HepG2 (cell line): Measurements from ENCODE around the gene ZNF584. TPM values are rescaled to one million over a fixed set of nuclear protein-coding genes. Genes with fewer than 3 reads are reported as not detected.

Experiments used
- BRD4 ChIP-seq: sonication (generic); formaldehyde crosslinking; IDR thresholded peaks from 2 replicates; pipeline ENCODE4 v1.4.0; 2020; ENCODE audit warnings: missing genetic modification reagents
- FOXP1 ChIP-seq, 2 experiments: fragments of 450-650 bp in 1 of 2; IDR thresholded peaks; 2 replicates each; pipeline ENCODE4 v1.6.1; 2017 to 2018; ENCODE audit warnings: antibody characterized with exemption in 1 of 2
- HNF4G ChIP-seq, 2 experiments: sonication (generic) in 1 of 2; formaldehyde crosslinking in 1 of 2; IDR thresholded peaks; 2 replicates each; pipeline versions ENCODE4 v1.4.0 to v1.6.1; 2011 to 2020; ENCODE audit warnings: borderline replicate concordance in 2 of 2, low read depth in 2 of 2, mild to moderate bottlenecking in 2 of 2, low read length in 1 of 2, missing genetic modification reagents in 1 of 2, moderate library complexity in 1 of 2
- SOX5 ChIP-seq: IDR thresholded peaks from 2 replicates; pipeline ENCODE4 v1.6.1; 2016; ENCODE audit warnings: borderline replicate concordance
- ZFAT ChIP-seq: sonication (generic); formaldehyde crosslinking; conservative IDR thresholded peaks from 2 replicates; pipeline ENCODE4 v1.8.1; 2023; ENCODE audit warnings: missing genetic modification reagents, inconsistent platforms
- ZNF124 ChIP-seq: sonication (generic); formaldehyde crosslinking; IDR thresholded peaks from 2 replicates; pipeline ENCODE4 v1.4.0; 2020; ENCODE audit warnings: missing genetic modification reagents
- ZNF260 ChIP-seq: sonication (generic); formaldehyde crosslinking; IDR thresholded peaks from 2 replicates; pipeline ENCODE4 v1.4.0; 2020; ENCODE audit warnings: missing genetic modification reagents, low read depth, mild to moderate bottlenecking, borderline replicate concordance
- ZNF335 ChIP-seq: sonication (generic); formaldehyde crosslinking; IDR thresholded peaks from 2 replicates; pipeline ENCODE4 v1.4.0; 2020; ENCODE audit warnings: missing genetic modification reagents
- ZNF343 ChIP-seq: sonication (generic); formaldehyde crosslinking; IDR thresholded peaks from 2 replicates; pipeline ENCODE4 v1.4.0; 2020; ENCODE audit warnings: mild to moderate bottlenecking, missing genetic modification reagents
- ZNF546 ChIP-seq: sonication (generic); formaldehyde crosslinking; conservative IDR thresholded peaks from 2 replicates; pipeline ENCODE4 v1.8.1; 2023; ENCODE audit warnings: mild to moderate bottlenecking, missing genetic modification reagents
- ZNF839 ChIP-seq: sonication (generic); formaldehyde crosslinking; IDR thresholded peaks from 2 replicates; pipeline ENCODE4 v1.4.0; 2020; ENCODE audit warnings: missing genetic modification reagents, mild to moderate bottlenecking, borderline replicate concordance
- ZSCAN30 ChIP-seq: sonication (generic); formaldehyde crosslinking; IDR thresholded peaks from 2 replicates; pipeline ENCODE4 v1.5.0; 2020; ENCODE audit warnings: mild to moderate bottlenecking, missing genetic modification reagents
- polyA plus RNA-seq, 8 experiments: library from polyadenylated mRNA; depleted of rRNA in 3 of 8; stranded (reverse) in 7 of 8; unstranded in 1 of 8; fragments of >200 nt; fragmentation: Illumina TruSeq in 4 of 8; extraction: Trizol in 4 of 8; gene quantifications; 2 replicates each; pipeline versions ENCODE4 v1.2.1 to v1.2.3, GENCODE V29; 2011 to 2016; ENCODE audit warnings: low read depth in 4 of 8, missing spikeins in 1 of 8, mixed read lengths in 1 of 8; ENCODE audit not compliant: insufficient read depth in 1 of 8
- total RNA-seq, 5 experiments: library from RNA; depleted of rRNA; stranded (reverse); fragments of >200 nt; fragmentation: Illumina TruSeq; extraction: Trizol; gene quantifications; 2 replicates each; pipeline ENCODE4 v1.2.3, GENCODE V29; 2016; ENCODE audit warnings: low read depth in 1 of 5
- TF ChIP-seq, protein P1 (sequence below): IDR thresholded peaks from 2 replicates; pipeline ENCODE4 v1.6.1; 2016; ENCODE audit warnings: low read depth, borderline replicate concordance
- TF ChIP-seq, protein P2 (sequence below): sonication (generic); formaldehyde crosslinking; IDR thresholded peaks from 2 replicates; pipeline ENCODE4 v1.4.0; 2020; ENCODE audit warnings: missing genetic modification reagents
- TF ChIP-seq, protein P3 (sequence below): sonication (generic); formaldehyde crosslinking; IDR thresholded peaks from 2 replicates; pipeline ENCODE4 v1.4.0; 2020; ENCODE audit warnings: missing genetic modification reagents, borderline replicate concordance
- TF ChIP-seq, protein P4 (sequence below): sonication (generic); formaldehyde crosslinking; conservative IDR thresholded peaks from 2 replicates; pipeline ENCODE4 v1.8.1; 2023; ENCODE audit warnings: missing genetic modification reagents
- TF ChIP-seq, protein P5 (sequence below): sonication (generic); formaldehyde crosslinking; conservative IDR thresholded peaks from 2 replicates; pipeline ENCODE4 v1.8.0; 2022; ENCODE audit warnings: missing genetic modification reagents
- TF ChIP-seq, protein P6 (sequence below): sonication (generic); formaldehyde crosslinking; IDR thresholded peaks from 2 replicates; pipeline ENCODE4 v1.5.1; 2020; ENCODE audit warnings: mild to moderate bottlenecking, moderate library complexity, missing genetic modification reagents

ZNF584 gene
- total and polyA plus RNA-seq, 2 of the 13 experiments (the other 11 are each of a cell fraction or from before 2014, with no cell fraction given), result 2.4 to 7.0 TPM

DNA sequence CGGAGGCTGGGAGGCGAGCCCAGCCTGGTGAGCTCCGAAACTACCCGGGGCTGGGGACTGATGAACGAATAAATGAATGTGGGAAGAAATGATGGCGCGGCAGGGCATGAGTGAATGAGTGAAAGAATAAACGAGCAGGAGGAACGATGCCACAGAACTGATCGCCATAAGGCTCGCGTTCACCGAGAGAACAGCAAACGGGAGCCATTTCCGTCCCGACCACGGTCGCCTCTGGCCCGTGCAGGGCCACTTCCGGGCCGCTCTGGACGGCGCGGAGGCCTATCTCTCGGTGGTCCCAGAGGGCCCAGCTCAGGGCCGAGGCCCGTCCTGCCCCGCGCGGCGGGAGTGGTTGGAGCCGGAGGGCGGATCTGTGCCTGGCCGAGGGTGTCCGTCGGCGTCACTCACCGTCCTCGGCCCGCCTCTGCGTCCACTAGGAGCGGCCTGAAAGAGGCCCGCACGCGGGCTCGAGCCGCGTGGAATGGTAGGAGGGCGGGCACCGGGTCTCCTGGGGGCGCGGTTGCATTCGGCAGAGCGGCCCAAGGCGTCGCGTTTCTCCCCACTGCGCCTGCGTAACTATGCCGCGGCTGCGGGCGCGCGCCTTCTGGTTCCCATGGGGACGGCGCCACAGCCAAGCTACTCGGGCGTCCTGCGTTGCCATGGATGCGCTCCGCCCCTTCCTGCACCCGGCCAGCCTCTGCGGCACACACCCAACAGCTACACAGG lies 46.0 kb upstream of the ZNF584 start, which contains the start of gene ZNF497 (continued):
- TF ChIP-seq, protein P1, sequence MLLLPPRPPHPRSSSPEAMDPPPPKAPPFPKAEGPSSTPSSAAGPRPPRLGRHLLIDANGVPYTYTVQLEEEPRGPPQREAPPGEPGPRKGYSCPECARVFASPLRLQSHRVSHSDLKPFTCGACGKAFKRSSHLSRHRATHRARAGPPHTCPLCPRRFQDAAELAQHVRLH, result peak; percentile 80; the same call in 1 of the 2 replicates
- TF ChIP-seq ZNF260 (CRISPR knock-in tag), result no peak
- no peak for TF ChIP-seq ZSCAN30
- TF ChIP-seq SOX5 (CRISPR knock-in tag), result peak; percentile 36; the same call in 1 of the 2 replicates
- TF ChIP-seq BRD4, result no peak; the same call in 1 of the 2 replicates
- TF ChIP-seq, protein P2, sequence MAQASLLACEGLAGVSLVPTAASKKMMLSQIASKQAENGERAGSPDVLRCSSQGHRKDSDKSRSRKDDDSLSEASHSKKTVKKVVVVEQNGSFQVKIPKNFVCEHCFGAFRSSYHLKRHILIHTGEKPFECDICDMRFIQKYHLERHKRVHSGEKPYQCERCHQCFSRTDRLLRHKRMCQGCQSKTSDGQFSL (CRISPR knock-in tag), result peak; percentile 60; the same call in 1 of the 2 replicates
- TF ChIP-seq, protein P3, sequence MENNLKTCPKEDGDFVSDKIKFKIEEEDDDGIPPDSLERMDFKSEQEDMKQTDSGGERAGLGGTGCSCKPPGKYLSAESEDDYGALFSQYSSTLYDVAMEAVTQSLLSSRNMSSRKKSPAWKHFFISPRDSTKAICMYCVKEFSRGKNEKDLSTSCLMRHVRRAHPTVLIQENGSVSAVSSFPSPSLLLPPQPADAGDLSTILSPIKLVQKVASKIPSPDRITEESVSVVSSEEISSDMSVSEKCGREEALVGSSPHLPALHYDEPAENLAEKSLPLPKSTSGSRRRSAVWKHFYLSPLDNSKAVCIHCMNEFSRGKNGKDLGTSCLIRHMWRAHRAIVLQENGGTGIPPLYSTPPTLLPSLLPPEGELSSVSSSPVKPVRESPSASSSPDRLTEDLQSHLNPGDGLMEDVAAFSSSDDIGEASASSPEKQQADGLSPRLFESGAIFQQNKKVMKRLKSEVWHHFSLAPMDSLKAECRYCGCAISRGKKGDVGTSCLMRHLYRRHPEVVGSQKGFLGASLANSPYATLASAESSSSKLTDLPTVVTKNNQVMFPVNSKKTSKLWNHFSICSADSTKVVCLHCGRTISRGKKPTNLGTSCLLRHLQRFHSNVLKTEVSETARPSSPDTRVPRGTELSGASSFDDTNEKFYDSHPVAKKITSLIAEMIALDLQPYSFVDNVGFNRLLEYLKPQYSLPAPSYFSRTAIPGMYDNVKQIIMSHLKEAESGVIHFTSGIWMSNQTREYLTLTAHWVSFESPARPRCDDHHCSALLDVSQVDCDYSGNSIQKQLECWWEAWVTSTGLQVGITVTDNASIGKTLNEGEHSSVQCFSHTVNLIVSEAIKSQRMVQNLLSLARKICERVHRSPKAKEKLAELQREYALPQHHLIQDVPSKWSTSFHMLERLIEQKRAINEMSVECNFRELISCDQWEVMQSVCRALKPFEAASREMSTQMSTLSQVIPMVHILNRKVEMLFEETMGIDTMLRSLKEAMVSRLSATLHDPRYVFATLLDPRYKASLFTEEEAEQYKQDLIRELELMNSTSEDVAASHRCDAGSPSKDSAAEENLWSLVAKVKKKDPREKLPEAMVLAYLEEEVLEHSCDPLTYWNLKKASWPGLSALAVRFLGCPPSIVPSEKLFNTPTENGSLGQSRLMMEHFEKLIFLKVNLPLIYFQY, result 0 out of 2 replicates have a peak, but pooled peaks have one; percentile 48
- TF ChIP-seq, protein P4, sequence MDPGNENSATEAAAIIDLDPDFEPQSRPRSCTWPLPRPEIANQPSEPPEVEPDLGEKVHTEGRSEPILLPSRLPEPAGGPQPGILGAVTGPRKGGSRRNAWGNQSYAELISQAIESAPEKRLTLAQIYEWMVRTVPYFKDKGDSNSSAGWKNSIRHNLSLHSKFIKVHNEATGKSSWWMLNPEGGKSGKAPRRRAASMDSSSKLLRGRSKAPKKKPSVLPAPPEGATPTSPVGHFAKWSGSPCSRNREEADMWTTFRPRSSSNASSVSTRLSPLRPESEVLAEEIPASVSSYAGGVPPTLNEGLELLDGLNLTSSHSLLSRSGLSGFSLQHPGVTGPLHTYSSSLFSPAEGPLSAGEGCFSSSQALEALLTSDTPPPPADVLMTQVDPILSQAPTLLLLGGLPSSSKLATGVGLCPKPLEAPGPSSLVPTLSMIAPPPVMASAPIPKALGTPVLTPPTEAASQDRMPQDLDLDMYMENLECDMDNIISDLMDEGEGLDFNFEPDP (CRISPR knock-in tag), result 0 out of 2 replicates have a peak, but pooled peaks have one; percentile 62
- TF ChIP-seq ZNF335 (CRISPR knock-in tag), result peak; percentile 86; the same call in 1 of the 2 replicates
- 0 out of 2 replicates have a peak, but pooled peaks have one; percentile 91 for TF ChIP-seq ZNF124
- TF ChIP-seq, protein P5, sequence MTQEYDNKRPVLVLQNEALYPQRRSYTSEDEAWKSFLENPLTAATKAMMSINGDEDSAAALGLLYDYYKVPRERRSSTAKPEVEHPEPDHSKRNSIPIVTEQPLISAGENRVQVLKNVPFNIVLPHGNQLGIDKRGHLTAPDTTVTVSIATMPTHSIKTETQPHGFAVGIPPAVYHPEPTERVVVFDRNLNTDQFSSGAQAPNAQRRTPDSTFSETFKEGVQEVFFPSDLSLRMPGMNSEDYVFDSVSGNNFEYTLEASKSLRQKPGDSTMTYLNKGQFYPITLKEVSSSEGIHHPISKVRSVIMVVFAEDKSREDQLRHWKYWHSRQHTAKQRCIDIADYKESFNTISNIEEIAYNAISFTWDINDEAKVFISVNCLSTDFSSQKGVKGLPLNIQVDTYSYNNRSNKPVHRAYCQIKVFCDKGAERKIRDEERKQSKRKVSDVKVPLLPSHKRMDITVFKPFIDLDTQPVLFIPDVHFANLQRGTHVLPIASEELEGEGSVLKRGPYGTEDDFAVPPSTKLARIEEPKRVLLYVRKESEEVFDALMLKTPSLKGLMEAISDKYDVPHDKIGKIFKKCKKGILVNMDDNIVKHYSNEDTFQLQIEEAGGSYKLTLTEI (CRISPR knock-in tag), result no peak
- TF ChIP-seq ZFAT (CRISPR knock-in tag), result 0 out of 2 replicates have a peak, but pooled peaks have one; percentile 46
- TF ChIP-seq, protein P6, sequence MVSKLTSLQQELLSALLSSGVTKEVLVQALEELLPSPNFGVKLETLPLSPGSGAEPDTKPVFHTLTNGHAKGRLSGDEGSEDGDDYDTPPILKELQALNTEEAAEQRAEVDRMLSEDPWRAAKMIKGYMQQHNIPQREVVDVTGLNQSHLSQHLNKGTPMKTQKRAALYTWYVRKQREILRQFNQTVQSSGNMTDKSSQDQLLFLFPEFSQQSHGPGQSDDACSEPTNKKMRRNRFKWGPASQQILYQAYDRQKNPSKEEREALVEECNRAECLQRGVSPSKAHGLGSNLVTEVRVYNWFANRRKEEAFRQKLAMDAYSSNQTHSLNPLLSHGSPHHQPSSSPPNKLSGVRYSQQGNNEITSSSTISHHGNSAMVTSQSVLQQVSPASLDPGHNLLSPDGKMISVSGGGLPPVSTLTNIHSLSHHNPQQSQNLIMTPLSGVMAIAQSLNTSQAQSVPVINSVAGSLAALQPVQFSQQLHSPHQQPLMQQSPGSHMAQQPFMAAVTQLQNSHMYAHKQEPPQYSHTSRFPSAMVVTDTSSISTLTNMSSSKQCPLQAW, result peak; percentile 37; the same call in 1 of the 2 replicates
- 0 out of 2 replicates have a peak, but pooled peaks have one; percentile 37 for TF ChIP-seq ZNF546 (CRISPR knock-in tag)
- peak; percentile 30; the same call in 1 of the 2 replicates for TF ChIP-seq HNF4G (IDR thresholded peaks at IDR 0.05; ENCODE audit: borderline replicate concordance, low read depth, low read length)
- TF ChIP-seq HNF4G (CRISPR knock-in tag; IDR thresholded peaks at IDR 0.05; ENCODE audit: borderline replicate concordance, low read depth), result no peak
- no peak for TF ChIP-seq FOXP1 (IDR thresholded peaks at IDR 0.05)
- no peak for TF ChIP-seq FOXP1 (CRISPR knock-in tag; IDR thresholded peaks at IDR 0.05)
- TF ChIP-seq ZNF343 (CRISPR knock-in tag), result 0 out of 2 replicates have a peak, but pooled peaks have one; percentile 38
- no peak for TF ChIP-seq ZNF839 (CRISPR knock-in tag)
